ENCODE results near the gene NLE1.

GRCh38 chr17:35164716-35165115 is 22.6 kb upstream of the NLE1 start:
- TF ChIP-seq CTCF (IDR thresholded peaks at IDR 0.05): no peak
- TF ChIP-seq POLR2A (IDR thresholded peaks at IDR 0.05): no peak

All from right lobe of liver (tissue), 4 donors.